ENCODE data around the gene NR4A3. TPM values are rescaled to one million over a fixed set of nuclear protein-coding genes. Genes with fewer than 3 reads are reported as not detected.

NR4A3 gene
- total and polyA plus RNA-seq, 9 of the 15 experiments (the other 6 are each of a cell fraction or from before 2014, with no cell fraction given), result 0.04 to 0.07 TPM; not detected in 7

- no peak for TF ChIP-seq PTRF (tag; IDR thresholded peaks at IDR 0.05)
- TF ChIP-seq ZC3H11A (IDR thresholded peaks at IDR 0.05; ENCODE audit: low read depth, low read length), result no peak
- peak; percentile 58 for TF ChIP-seq TAF9B (IDR thresholded peaks at IDR 0.05; ENCODE audit: partially characterized antibody)
- TF ChIP-seq KHSRP (IDR thresholded peaks at IDR 0.05), result peak; percentile 69; the same call in 1 of the 2 replicates
- TF ChIP-seq HDAC8 (tag; IDR thresholded peaks at IDR 0.05), result no peak
- peak; percentile 96 for TF ChIP-seq ATF7 (IDR thresholded peaks at IDR 0.05)
- peak; percentile 87 for TF ChIP-seq CXXC5 (CRISPR knock-in tag; IDR thresholded peaks at IDR 0.05)
- peak; percentile 43; the same call in 1 of the 2 replicates for TF ChIP-seq POLR2AphosphoS5 (IDR thresholded peaks at IDR 0.05; ENCODE audit: control insufficient read depth, insufficient read depth, low read depth, low read length)
- TF ChIP-seq MAFG (tag; conservative IDR thresholded peaks at IDR 0.05), result no peak
- TF ChIP-seq DNMT1 (IDR thresholded peaks at IDR 0.05), result no peak
- no peak for TF ChIP-seq ELF2 (CRISPR knock-in tag; IDR thresholded peaks at IDR 0.05)
- TF ChIP-seq, protein P1, sequence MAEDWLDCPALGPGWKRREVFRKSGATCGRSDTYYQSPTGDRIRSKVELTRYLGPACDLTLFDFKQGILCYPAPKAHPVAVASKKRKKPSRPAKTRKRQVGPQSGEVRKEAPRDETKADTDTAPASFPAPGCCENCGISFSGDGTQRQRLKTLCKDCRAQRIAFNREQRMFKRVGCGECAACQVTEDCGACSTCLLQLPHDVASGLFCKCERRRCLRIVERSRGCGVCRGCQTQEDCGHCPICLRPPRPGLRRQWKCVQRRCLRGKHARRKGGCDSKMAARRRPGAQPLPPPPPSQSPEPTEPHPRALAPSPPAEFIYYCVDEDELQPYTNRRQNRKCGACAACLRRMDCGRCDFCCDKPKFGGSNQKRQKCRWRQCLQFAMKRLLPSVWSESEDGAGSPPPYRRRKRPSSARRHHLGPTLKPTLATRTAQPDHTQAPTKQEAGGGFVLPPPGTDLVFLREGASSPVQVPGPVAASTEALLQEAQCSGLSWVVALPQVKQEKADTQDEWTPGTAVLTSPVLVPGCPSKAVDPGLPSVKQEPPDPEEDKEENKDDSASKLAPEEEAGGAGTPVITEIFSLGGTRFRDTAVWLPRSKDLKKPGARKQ (CRISPR knock-in tag; IDR thresholded peaks at IDR 0.05), result no peak
- no peak for TF ChIP-seq MXI1 (IDR thresholded peaks at IDR 0.05; ENCODE audit: low read depth, low read length)
- no peak for TF ChIP-seq ZFPM2 (CRISPR knock-in tag; IDR thresholded peaks at IDR 0.05)
- no peak for TF ChIP-seq ARID3A (IDR thresholded peaks at IDR 0.05; ENCODE audit: borderline replicate concordance, low read depth, low read length)
- TF ChIP-seq RUNX1 (IDR thresholded peaks at IDR 0.05; ENCODE audit: low read depth), result 0 out of 2 replicates have a peak, but pooled peaks have one; percentile 42
- 0 out of 2 replicates have a peak, but pooled peaks have one; percentile 18 for TF ChIP-seq CBX1 (IDR thresholded peaks at IDR 0.05; ENCODE audit: low read depth)
- TF ChIP-seq, protein P2, sequence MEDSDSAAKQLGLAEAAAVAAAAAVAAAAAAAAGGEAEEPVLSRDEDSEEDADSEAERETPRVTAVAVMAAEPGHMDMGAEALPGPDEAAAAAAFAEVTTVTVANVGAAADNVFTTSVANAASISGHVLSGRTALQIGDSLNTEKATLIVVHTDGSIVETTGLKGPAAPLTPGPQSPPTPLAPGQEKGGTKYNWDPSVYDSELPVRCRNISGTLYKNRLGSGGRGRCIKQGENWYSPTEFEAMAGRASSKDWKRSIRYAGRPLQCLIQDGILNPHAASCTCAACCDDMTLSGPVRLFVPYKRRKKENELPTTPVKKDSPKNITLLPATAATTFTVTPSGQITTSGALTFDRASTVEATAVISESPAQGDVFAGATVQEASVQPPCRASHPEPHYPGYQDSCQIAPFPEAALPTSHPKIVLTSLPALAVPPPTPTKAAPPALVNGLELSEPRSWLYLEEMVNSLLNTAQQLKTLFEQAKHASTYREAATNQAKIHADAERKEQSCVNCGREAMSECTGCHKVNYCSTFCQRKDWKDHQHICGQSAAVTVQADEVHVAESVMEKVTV (CRISPR knock-in tag; IDR thresholded peaks at IDR 0.05), result no peak
- TF ChIP-seq ZNF75A (CRISPR knock-in tag; IDR thresholded peaks at IDR 0.05), result no peak
- TF ChIP-seq, protein P3, sequence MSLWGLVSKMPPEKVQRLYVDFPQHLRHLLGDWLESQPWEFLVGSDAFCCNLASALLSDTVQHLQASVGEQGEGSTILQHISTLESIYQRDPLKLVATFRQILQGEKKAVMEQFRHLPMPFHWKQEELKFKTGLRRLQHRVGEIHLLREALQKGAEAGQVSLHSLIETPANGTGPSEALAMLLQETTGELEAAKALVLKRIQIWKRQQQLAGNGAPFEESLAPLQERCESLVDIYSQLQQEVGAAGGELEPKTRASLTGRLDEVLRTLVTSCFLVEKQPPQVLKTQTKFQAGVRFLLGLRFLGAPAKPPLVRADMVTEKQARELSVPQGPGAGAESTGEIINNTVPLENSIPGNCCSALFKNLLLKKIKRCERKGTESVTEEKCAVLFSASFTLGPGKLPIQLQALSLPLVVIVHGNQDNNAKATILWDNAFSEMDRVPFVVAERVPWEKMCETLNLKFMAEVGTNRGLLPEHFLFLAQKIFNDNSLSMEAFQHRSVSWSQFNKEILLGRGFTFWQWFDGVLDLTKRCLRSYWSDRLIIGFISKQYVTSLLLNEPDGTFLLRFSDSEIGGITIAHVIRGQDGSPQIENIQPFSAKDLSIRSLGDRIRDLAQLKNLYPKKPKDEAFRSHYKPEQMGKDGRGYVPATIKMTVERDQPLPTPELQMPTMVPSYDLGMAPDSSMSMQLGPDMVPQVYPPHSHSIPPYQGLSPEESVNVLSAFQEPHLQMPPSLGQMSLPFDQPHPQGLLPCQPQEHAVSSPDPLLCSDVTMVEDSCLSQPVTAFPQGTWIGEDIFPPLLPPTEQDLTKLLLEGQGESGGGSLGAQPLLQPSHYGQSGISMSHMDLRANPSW (CRISPR knock-in tag; IDR thresholded peaks at IDR 0.05), result no peak
- TF ChIP-seq FIP1L1 (IDR thresholded peaks at IDR 0.05; ENCODE audit: low read depth, low read length, poor library complexity, severe bottlenecking), result peak; percentile 54
- no peak for TF ChIP-seq ZC3H8 (IDR thresholded peaks at IDR 0.05)
- no peak for TF ChIP-seq HIVEP1 (CRISPR knock-in tag; IDR thresholded peaks at IDR 0.05)
Measured at GRCh38 chr9:99821396-99822108, at the start of gene NR4A3 (continued).
